ENCODE data around the gene CADM1. TPM values are rescaled to one million over a fixed set of nuclear protein-coding genes. Genes with fewer than 3 reads are reported as not detected.

The CADM1 gene
- total RNA-seq, 6 experiments from 2014 or later: 21.1 to 56.7 (median 30.6) TPM

DNA sequence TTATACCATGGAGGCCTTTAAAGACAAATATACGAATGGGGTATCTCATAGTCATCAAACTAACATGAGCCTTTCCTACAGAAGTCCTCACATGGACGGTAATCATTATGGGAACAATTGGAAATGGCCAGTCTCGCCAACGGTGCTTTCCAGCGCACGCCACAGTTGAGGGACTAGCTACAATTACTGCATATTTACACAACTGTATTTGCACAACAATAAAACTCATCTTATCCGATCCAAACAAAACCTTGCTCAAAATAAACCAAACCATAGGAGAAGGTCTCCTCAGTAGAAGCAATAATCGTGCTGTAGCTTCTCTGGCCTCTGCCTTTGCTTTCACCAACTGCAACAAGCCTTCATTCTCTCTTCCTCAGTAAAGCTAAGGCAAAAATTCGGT lies 5.9 kb downstream of the CADM1 start:
- H3K4me1 ChIP-seq: peaks cover 0 to 66% (median 13%) of the 10 kb centered on the region in 4 donors
- H3K9me3 ChIP-seq: no peaks in the 10 kb centered on the region
- no peak overlapping the region for H3K4me3 ChIP-seq
- no peak overlapping the region for H3K27ac ChIP-seq
- 58% methylated on average over 9 of the region's 9 CpGs for WGBS (ENCODE audit: insufficient coverage, low coverage, low lambda C conversion rate, missing lambda C conversion rate)
- ATAC-seq (peak in 1 of 4 donors; percentile 34), DNase-seq (peak in 1 of 3 donors; percentile 33)
- TF ChIP-seq, protein P1, sequence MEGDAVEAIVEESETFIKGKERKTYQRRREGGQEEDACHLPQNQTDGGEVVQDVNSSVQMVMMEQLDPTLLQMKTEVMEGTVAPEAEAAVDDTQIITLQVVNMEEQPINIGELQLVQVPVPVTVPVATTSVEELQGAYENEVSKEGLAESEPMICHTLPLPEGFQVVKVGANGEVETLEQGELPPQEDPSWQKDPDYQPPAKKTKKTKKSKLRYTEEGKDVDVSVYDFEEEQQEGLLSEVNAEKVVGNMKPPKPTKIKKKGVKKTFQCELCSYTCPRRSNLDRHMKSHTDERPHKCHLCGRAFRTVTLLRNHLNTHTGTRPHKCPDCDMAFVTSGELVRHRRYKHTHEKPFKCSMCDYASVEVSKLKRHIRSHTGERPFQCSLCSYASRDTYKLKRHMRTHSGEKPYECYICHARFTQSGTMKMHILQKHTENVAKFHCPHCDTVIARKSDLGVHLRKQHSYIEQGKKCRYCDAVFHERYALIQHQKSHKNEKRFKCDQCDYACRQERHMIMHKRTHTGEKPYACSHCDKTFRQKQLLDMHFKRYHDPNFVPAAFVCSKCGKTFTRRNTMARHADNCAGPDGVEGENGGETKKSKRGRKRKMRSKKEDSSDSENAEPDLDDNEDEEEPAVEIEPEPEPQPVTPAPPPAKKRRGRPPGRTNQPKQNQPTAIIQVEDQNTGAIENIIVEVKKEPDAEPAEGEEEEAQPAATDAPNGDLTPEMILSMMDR (IDR thresholded peaks at IDR 0.05): no peak
- TF ChIP-seq POLR2A (IDR thresholded peaks at IDR 0.05): no peak
- H3K36me3 ChIP-seq: no peaks in the 10 kb centered on the region
- no peaks in the 10 kb centered on the region for H3K27me3 ChIP-seq
- intact Hi-C loops (cut with DNase I): no loop called here

DNA sequence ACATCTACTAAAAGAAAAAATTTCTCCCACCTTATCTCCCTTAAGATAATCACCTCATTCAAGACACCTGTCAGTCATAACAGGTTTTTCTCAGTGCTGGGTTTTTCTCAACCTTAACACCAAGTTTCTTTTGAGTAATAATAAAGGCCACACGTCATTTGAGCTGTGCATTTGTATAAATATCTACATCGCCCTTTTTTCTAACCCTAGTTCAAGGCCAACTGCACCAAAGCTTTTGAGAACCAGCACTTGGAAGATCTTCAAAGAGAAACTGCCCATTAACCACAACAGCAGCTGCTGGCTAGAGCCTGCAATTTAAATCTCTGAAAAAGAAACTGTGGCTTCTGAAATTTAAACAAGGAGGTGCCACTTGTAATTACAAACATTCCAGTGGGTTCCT lies 6.9 kb downstream of the CADM1 start:
- no peaks in the 10 kb centered on the region for H3K9me3 ChIP-seq
- H3K27ac ChIP-seq: no peak overlapping the region
- no peak for DNase-seq
- no peaks in the 10 kb centered on the region for H3K27me3 ChIP-seq
- H3K36me3 ChIP-seq: no peaks in the 10 kb centered on the region
- 22% methylated on average over 2 of the region's 2 CpGs for WGBS (ENCODE audit: insufficient coverage, low coverage, low lambda C conversion rate, missing lambda C conversion rate)
- H3K4me3 ChIP-seq: no peak overlapping the region
- ATAC-seq: no peak
- TF ChIP-seq, protein P1 (IDR thresholded peaks at IDR 0.05): no peak
- no peak for TF ChIP-seq POLR2A (IDR thresholded peaks at IDR 0.05)
- peaks cover 0 to 70% (median 15%) of the 10 kb centered on the region in 4 donors for H3K4me1 ChIP-seq
- intact Hi-C loops (cut with DNase I): no loop called here

DNA sequence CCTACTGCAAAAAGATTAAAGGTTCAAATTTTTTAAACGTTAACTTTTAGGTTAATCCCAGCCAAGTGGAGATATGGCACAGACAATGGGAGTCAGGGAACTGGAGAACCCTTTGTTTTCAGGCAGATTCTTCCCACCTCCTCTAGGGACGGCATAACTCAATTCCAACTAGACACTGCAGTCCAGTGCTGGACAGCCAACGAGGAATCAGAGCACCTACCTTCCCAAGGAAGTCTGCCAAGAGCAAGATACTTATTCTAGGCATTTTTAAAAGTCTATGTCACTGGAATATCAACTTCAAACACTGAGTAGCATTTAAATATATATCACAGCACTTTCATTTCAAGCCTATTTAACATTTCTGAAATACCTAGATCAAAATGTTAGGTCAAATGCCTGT lies 7.3 kb downstream of the CADM1 start:
- H3K27me3 ChIP-seq: no peaks in the 10 kb centered on the region
- peaks cover 0 to 68% (median 15%) of the 10 kb centered on the region in 4 donors for H3K4me1 ChIP-seq
- intact Hi-C loops (cut with DNase I): no loop called here
- no peak overlapping the region for H3K27ac ChIP-seq
- peak in 1 of 4 donors; percentile 16 for ATAC-seq
- WGBS (ENCODE audit: insufficient coverage, low coverage, low lambda C conversion rate, missing lambda C conversion rate): 45% methylated on average over 3 of the region's 3 CpGs
- no peaks in the 10 kb centered on the region for H3K9me3 ChIP-seq
- DNase-seq: no peak
- no peak overlapping the region for H3K4me3 ChIP-seq
- H3K36me3 ChIP-seq: no peaks in the 10 kb centered on the region
- TF ChIP-seq POLR2A (IDR thresholded peaks at IDR 0.05): no peak
- TF ChIP-seq, protein P1 (IDR thresholded peaks at IDR 0.05): no peak

DNA sequence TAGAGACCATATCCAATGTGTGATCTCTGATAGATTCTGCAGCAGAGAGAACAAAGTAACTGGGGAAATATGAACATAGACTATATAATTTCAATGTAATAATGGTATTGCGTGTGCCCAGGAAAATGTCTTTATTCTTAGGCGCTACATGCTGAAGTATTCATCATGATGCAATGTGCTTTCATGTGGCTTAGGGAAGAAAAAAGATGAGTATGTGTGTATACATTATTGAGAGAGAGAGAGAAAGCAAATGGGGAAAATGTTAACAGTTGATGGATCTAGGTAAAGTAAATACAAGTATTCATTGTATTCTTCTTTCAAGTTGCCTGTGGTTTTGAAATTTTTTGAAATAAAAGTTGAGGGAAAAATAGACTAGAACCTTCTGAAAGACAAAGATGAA lies 10.3 kb downstream of the CADM1 start:
- Histone ChIP-seq H3K4me3 (no peak overlapping the region), H3K36me3 (no peaks in the 10 kb centered on the region), H3K9me3 (no peaks in the 10 kb centered on the region), H3K27me3 (no peaks in the 10 kb centered on the region), H3K4me1 (peaks cover 0 to 48% (median 13%) of the 10 kb centered on the region in 4 donors), H3K27ac (peak overlapping the region in 1 of 3 donors; percentile 1)
- no peak for DNase-seq
- 97% methylated on average over 2 of the region's 2 CpGs for WGBS (ENCODE audit: insufficient coverage, low coverage, low lambda C conversion rate, missing lambda C conversion rate)
- no peak for TF ChIP-seq POLR2A (IDR thresholded peaks at IDR 0.05)
- TF ChIP-seq, protein P1 (IDR thresholded peaks at IDR 0.05): no peak
- no peak for ATAC-seq
- intact Hi-C loops (cut with DNase I): no loop called here

DNA sequence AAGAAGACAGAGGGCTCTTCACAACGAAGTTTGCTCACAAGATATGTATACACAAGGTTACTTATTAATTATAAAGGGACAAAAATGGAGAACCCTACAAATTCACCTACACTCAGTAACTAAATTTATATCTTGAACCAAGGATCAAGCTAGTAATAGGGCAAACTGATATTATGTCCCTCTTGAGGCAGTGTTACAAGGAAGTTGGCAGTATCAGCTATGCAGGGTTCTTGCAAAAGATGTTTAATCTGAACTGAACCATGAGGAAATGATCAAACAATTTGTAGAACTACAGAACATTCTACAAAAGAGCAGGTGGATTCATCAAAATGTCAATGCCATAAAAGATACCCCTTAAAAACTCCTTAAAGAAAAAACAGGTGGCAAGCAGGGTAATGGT lies 10.7 kb downstream of the CADM1 start:
- no peak for DNase-seq
- no peaks in the 10 kb centered on the region for H3K36me3 ChIP-seq
- peaks cover 0 to 44% (median 13%) of the 10 kb centered on the region in 4 donors for H3K4me1 ChIP-seq
- 0% methylated on average over 1 of the region's 1 CpG for WGBS (ENCODE audit: insufficient coverage, low coverage, low lambda C conversion rate, missing lambda C conversion rate)
- H3K4me3 ChIP-seq: no peak overlapping the region
- no peaks in the 10 kb centered on the region for H3K27me3 ChIP-seq
- H3K27ac ChIP-seq: peak overlapping the region in 1 of 3 donors; percentile 1
- TF ChIP-seq POLR2A (IDR thresholded peaks at IDR 0.05): no peak
- TF ChIP-seq, protein P1 (IDR thresholded peaks at IDR 0.05): no peak
- peak; percentile 73 to 86 (median 80) for ATAC-seq
- intact Hi-C loops (cut with DNase I): no loop called here
- no peaks in the 10 kb centered on the region for H3K9me3 ChIP-seq

Data from right lobe of liver (tissue), 6 donors.